ENCODE measurements around the gene ACVRL1. TPM values are rescaled to one million over a fixed set of nuclear protein-coding genes. Genes with fewer than 3 reads are reported as not detected.
A peak's percentile ranks its signal among the peaks of the same experiment; 100 is the strongest.

The ACVRL1 gene
- total and polyA plus RNA-seq, 9 of the 15 experiments (the other 6 are each of a cell fraction or from before 2014, with no cell fraction given) = 0.07 to 1.4 (median 0.30) TPM

GRCh38 chr12:51970904-51971646 is 63.8 kb downstream of the ACVRL1 start (continued):
- peak; percentile 33; the same call in 1 of the 2 replicates for TF ChIP-seq REST (IDR thresholded peaks at IDR 0.05; ENCODE audit: borderline replicate concordance)
- TF ChIP-seq REST (CRISPR knock-in tag; IDR thresholded peaks at IDR 0.05; ENCODE audit: low read depth) = no peak
- TF ChIP-seq TEAD1 (CRISPR knock-in tag; IDR thresholded peaks at IDR 0.05) = no peak
- no peak for TF ChIP-seq HDAC1 (IDR thresholded peaks at IDR 0.05)
- no peak for TF ChIP-seq SREBF2 (CRISPR knock-in tag; IDR thresholded peaks at IDR 0.05)
- no peak for TF ChIP-seq THRAP3 (IDR thresholded peaks at IDR 0.05; ENCODE audit: borderline replicate concordance)
- 0 out of 2 replicates have a peak, but pooled peaks have one; percentile 11 for TF ChIP-seq HDAC2 (IDR thresholded peaks at IDR 0.05)
- TF ChIP-seq HMBOX1 (IDR thresholded peaks at IDR 0.05) = peak; percentile 53; the same call in 1 of the 2 replicates
- no peak for TF ChIP-seq BDP1 (IDR thresholded peaks at IDR 0.05; ENCODE audit: insufficient read depth, insufficient read length)
- TF ChIP-seq CREB5 (CRISPR knock-in tag; IDR thresholded peaks at IDR 0.05) = no peak
- no peak for TF ChIP-seq CEBPZ (IDR thresholded peaks at IDR 0.05; ENCODE audit: borderline replicate concordance, low read depth, low read length)
